Kidney (tissue), 14 donors: ENCODE data around the gene WBP11. TPM values are rescaled to one million over a fixed set of nuclear protein-coding genes. Genes with fewer than 3 reads are reported as not detected.

Experiments used
- DNase-seq, 5 donors: peaks; one replicate each; pipeline ENCODE4 v3.0.0-alpha.2; 2013 to 2020
- FAIRE-seq: peaks from 2 replicates; lab custom pipeline; 2012; peaks lifted over from hg19 to GRCh38; lab: Jason Lieb, UNC
- H3K27ac ChIP-seq, 2 donors: one replicate each; pipeline ENCODE4 v1.7.0; 2013; ENCODE audit warnings: low read depth in 2 of 2, low read length in 2 of 2, inconsistent platforms in 1 of 2
- H3K27me3 ChIP-seq: one replicate; pipeline ENCODE4 v1.7.1; 2013; ENCODE audit warnings: low read length, inconsistent platforms; ENCODE audit not compliant: control insufficient read depth, insufficient read depth
- H3K36me3 ChIP-seq, 3 donors: one replicate each; pipeline versions ENCODE4 v1.7.0 to v1.7.1; 2013; ENCODE audit warnings: low read length in 3 of 3, control low read depth in 1 of 3, inconsistent platforms in 1 of 3; ENCODE audit not compliant: insufficient read depth in 3 of 3, control insufficient read depth in 2 of 3
- H3K4me1 ChIP-seq, 3 donors: one replicate each; pipeline versions ENCODE4 v1.7.0 to v1.7.1; 2013; ENCODE audit warnings: low read length in 3 of 3, inconsistent platforms in 1 of 3, low read depth in 1 of 3; ENCODE audit not compliant: control insufficient read depth in 2 of 3, insufficient read depth in 2 of 3
- H3K4me3 ChIP-seq, 3 donors: one replicate each; pipeline versions ENCODE4 v1.7.0 to v1.8.1; 2013; ENCODE audit warnings: low read length in 3 of 3, control low read depth in 1 of 3, inconsistent platforms in 1 of 3
- H3K9ac ChIP-seq, 3 donors: one replicate each; pipeline versions ENCODE4 v1.7.0 to v1.7.1; 2013; ENCODE audit warnings: low read length in 3 of 3, control low read depth in 1 of 3, inconsistent platforms in 1 of 3
- H3K9me3 ChIP-seq, 3 donors: one replicate each; pipeline versions ENCODE4 v1.7.0 to v1.7.1; 2013; ENCODE audit warnings: low read length in 3 of 3, control low read depth in 1 of 3, inconsistent platforms in 1 of 3; ENCODE audit not compliant: control insufficient read depth in 2 of 3, insufficient read depth in 1 of 3
- intact Hi-C: fragments of 100-400 bp; cut with DNase I; formaldehyde crosslinking; loops from one replicate; pipeline ENCODE4 v1.11.1; 2022
- polyA plus RNA-seq: library from polyadenylated mRNA; stranded (reverse); fragments of 350-450 nt; fragmentation: Illumina TruSeq; extraction: RNeasy Lipid Tissue Mini Kit (QIAGEN cat#74804); gene quantifications from one replicate; pipeline ENCODE4 v1.2.3, GENCODE V29; 2014; ENCODE audit warnings: low read depth, low replicate concordance; ENCODE audit not compliant: insufficient read depth
- total RNA-seq: library from RNA; stranded (reverse); fragmentation: NEBNext Ultra II Directional; extraction: Animal tissue kit (Norgen Biotek cat#: 25700); gene quantifications from one replicate; pipeline ENCODE4 v1.2.1, GENCODE V29; 2021
- TF ChIP-seq, protein P1 (sequence below): IDR thresholded peaks from 3 replicates; pipeline ENCODE4 v1.5.1; 2012; ENCODE audit warnings: mild to moderate bottlenecking, moderate library complexity, borderline replicate concordance; ENCODE audit not compliant: insufficient read depth; ENCODE audit errors: extremely low read depth
- donor health status: control.
- donor health status: control.
- donor health status: control.
- donor health status: control.
- donor health status: control.
- donor health status: DM: yes; HTN: yes; CAD: no.
- donor health status: Normal renal cell carcinoma (clear cell type).

Gene WBP11
- total and polyA plus RNA-seq, 2 donors from 2014 or later: 17.6 to 55.5 TPM

DNA sequence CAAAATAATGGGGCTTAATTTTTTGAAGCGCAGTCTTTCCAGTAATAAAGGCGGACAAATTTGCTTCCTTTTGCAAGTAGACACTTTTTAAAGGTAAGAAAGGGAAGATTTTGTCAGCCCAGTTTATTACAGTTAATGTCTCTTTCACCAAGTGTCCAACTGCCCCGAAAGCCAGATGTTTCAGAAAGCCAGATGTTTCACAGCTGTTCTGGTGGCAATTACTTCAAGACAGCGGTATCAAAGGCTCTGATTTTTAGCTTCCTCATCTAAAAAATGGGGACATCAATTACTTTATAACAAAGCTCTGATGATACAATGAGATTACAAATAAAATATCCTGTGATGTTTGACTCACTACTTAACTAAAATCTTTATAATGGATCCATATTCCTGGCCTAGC lies 1.0 kb downstream of the WBP11 start:
- no peaks in the 10 kb centered on the region for H3K27me3 ChIP-seq
- DNase-seq (peak in 2 of 5 donors; percentile 26 to 49), FAIRE-seq (no peak)
- intact Hi-C loops: no loop called here
- H3K4me1 ChIP-seq: peaks cover 2 to 4% (median 3%) of the 10 kb centered on the region in 3 donors
- H3K36me3 ChIP-seq: peaks cover 4 to 20% (median 5%) of the 10 kb centered on the region in 3 donors
- H3K9ac ChIP-seq: peak overlapping the region in 2 of 3 donors; percentile 99
- H3K27ac ChIP-seq: no peak overlapping the region
- H3K9me3 ChIP-seq: no peaks in the 10 kb centered on the region
- peak overlapping the region; percentile 96 to 99 (median 97) for H3K4me3 ChIP-seq
- TF ChIP-seq, protein P1, sequence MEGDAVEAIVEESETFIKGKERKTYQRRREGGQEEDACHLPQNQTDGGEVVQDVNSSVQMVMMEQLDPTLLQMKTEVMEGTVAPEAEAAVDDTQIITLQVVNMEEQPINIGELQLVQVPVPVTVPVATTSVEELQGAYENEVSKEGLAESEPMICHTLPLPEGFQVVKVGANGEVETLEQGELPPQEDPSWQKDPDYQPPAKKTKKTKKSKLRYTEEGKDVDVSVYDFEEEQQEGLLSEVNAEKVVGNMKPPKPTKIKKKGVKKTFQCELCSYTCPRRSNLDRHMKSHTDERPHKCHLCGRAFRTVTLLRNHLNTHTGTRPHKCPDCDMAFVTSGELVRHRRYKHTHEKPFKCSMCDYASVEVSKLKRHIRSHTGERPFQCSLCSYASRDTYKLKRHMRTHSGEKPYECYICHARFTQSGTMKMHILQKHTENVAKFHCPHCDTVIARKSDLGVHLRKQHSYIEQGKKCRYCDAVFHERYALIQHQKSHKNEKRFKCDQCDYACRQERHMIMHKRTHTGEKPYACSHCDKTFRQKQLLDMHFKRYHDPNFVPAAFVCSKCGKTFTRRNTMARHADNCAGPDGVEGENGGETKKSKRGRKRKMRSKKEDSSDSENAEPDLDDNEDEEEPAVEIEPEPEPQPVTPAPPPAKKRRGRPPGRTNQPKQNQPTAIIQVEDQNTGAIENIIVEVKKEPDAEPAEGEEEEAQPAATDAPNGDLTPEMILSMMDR: no peak

DNA sequence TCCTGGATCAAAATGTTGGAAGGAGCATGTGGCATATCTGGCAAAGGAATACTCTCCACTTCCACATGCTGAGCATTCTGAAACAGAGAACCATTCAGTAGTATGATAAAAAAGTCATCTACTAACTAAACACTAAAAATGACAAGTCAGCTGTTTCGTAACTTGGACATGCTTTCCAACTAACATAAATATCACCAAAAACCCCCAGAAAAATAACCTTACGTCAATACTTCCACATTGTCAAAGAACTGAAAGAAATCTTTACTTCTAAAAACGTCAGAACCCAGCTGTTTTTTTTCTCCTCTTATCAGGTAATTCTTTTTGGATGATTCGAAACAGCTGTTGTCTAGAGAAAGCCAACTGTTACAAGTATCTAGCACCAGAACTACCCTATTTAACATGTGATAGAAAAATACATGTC lies 8.2 kb downstream of the WBP11 start:
- H3K4me1 ChIP-seq: no peaks in the 10 kb centered on the region
- no peak overlapping the region for H3K4me3 ChIP-seq
- no peak for DNase-seq
- no peak for FAIRE-seq
- H3K9me3 ChIP-seq: no peaks in the 10 kb centered on the region
- no peaks in the 10 kb centered on the region for H3K27me3 ChIP-seq
- peaks cover 12 to 64% (median 30%) of the 10 kb centered on the region in 3 donors for H3K36me3 ChIP-seq
- H3K27ac ChIP-seq: no peak overlapping the region
- TF ChIP-seq, protein P1: no peak
- H3K9ac ChIP-seq: no peak overlapping the region
- intact Hi-C loops: no loop called here

DNA sequence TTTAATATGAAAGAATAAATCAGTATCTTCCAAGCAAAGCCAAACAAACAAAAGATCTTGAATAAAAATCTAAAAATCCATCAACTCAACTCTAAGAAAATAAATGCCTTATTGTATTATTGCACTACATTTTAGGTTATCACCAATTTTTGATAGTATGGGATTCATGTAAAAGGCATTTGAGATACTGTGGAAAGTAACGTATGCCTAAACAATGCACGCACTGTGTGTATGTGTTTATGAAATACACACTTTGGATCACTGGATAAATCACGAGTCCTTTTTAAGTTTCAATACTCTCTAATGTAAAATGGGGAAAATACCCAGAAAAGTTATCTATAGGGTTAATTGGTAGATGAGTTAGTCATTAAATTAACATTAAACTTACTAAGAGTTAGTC lies 17.7 kb downstream of the WBP11 start:
- DNase-seq (no peak), FAIRE-seq (no peak)
- Histone ChIP-seq H3K4me1 (no peaks in the 10 kb centered on the region), H3K27ac (no peak overlapping the region), H3K9ac (no peak overlapping the region), H3K4me3 (no peak overlapping the region), H3K27me3 (no peaks in the 10 kb centered on the region), H3K9me3 (no peaks in the 10 kb centered on the region), H3K36me3 (peaks cover 12 to 41% (median 17%) of the 10 kb centered on the region in 3 donors)
- intact Hi-C loops: no loop called here
- TF ChIP-seq, protein P1: no peak

DNA sequence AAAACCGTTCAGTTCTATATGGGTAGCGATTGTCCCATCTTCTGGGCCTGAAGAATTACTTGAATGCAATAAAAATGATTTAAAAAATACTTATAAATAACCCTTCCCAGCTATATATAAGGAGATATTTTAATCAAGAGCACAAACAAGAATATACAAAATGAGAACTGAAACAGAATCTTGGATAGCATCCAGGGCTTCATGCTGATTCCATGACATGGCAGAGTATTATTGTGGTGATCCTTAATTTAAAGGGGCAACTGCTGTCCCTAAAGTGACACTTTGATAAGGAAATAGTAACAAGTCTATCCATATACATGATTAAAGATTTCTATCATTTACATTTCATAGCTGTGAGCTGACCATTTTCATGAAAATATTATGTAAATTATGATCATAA lies 18.8 kb downstream of the WBP11 start:
- TF ChIP-seq, protein P1: no peak
- intact Hi-C loops: no loop called here
- H3K9me3 ChIP-seq: no peaks in the 10 kb centered on the region
- H3K36me3 ChIP-seq: peaks cover 3 to 30% (median 9%) of the 10 kb centered on the region in 3 donors
- H3K9ac ChIP-seq: no peak overlapping the region
- no peaks in the 10 kb centered on the region for H3K4me1 ChIP-seq
- H3K4me3 ChIP-seq: no peak overlapping the region
- H3K27ac ChIP-seq: no peak overlapping the region
- DNase-seq (no peak), FAIRE-seq (no peak)
- no peaks in the 10 kb centered on the region for H3K27me3 ChIP-seq
